Endothelial cell of umbilical vein (primary cell): ENCODE measurements around the gene PEMT. TPM values are rescaled to one million over a fixed set of nuclear protein-coding genes. Genes with fewer than 3 reads are reported as not detected.

ENCODE experiments used
- BruUV-seq: library from RNA; stranded (reverse); fragments of 400-500 nt; replicated peaks from 2 replicates; lab custom pipeline; 2021; lab: Mats Ljungman, UMichigan
- CTCF ChIA-PET: fragments of 300-600, 350-600 bp; sonication (Branson Sonifier 250); formaldehyde crosslinking; loops from one replicate; lab custom pipeline; 2021; ENCODE audit warnings: antibody characterized with exemption, inconsistent platforms; lab: Charles Lee
- POLR2A ChIA-PET: fragments of 300-600, 350-600 bp; sonication (Branson Sonifier 250); formaldehyde crosslinking; loops from one replicate; lab custom pipeline; 2021; ENCODE audit warnings: antibody characterized with exemption, inconsistent platforms; lab: Charles Lee
- DNase-seq: peaks from one replicate; pipeline ENCODE4 v3.0.0-alpha.2; 2011; ENCODE audit warnings: low read depth, low spot score
- FAIRE-seq: peaks from 2 replicates; lab custom pipeline; 2011; peaks lifted over from hg19 to GRCh38; lab: Jason Lieb, UNC
- H2AFZ ChIP-seq: 2 replicates; pipeline ENCODE4 v1.6.0; 2012; ENCODE audit warnings: low read depth, low read length, control low read depth, inconsistent platforms
- H3K27ac ChIP-seq: 2 replicates; pipeline ENCODE4 v1.5.1; 2011; ENCODE audit warnings: low read depth, mild to moderate bottlenecking, control low read depth, low read length, moderate library complexity; ENCODE audit not compliant: insufficient read depth
- H3K27me3 ChIP-seq, 2 experiments: 2 replicates each; pipeline versions ENCODE4 v1.6.0 to v1.6.1; 2011; ENCODE audit warnings: low read length in 2 of 2, mixed read lengths in 1 of 2; ENCODE audit not compliant: control insufficient read depth in 2 of 2, insufficient read depth in 2 of 2
- H3K36me3 ChIP-seq, 2 experiments: 2 replicates in 1 of 2; 3 replicates in 1 of 2; pipeline ENCODE4 v1.5.1; 2011; ENCODE audit warnings: low read length in 2 of 2, mild to moderate bottlenecking in 1 of 2, moderate library complexity in 1 of 2; ENCODE audit not compliant: control insufficient read depth in 2 of 2, insufficient read depth in 2 of 2; ENCODE audit errors: extremely low read depth in 1 of 2
- H3K4me1 ChIP-seq: 3 replicates; pipeline ENCODE4 v1.5.1; 2011; ENCODE audit warnings: mild to moderate bottlenecking, low read length; ENCODE audit not compliant: control insufficient read depth, insufficient read depth; ENCODE audit errors: extremely low read depth
- H3K4me2 ChIP-seq: 2 replicates; pipeline ENCODE4 v1.6.1; 2011; ENCODE audit warnings: low read length, control low read depth, mixed read lengths; ENCODE audit not compliant: insufficient read depth
- H3K4me3 ChIP-seq, 3 experiments: fragments of 200-600 bp in 1 of 3; sonication (generic), shearing (Covaris generic) in 1 of 3; replicated peaks in 1 of 3; 2 replicates each; pipeline ENCODE4 v1.5.1; 2011 to 2016; ENCODE audit warnings: control low read depth in 3 of 3, low read length in 3 of 3, mild to moderate bottlenecking in 2 of 3, inconsistent platforms in 1 of 3, low read depth in 1 of 3, moderate library complexity in 1 of 3; ENCODE audit not compliant: insufficient read depth in 1 of 3
- H3K79me2 ChIP-seq: 2 replicates; pipeline ENCODE4 v1.6.0; 2012; ENCODE audit warnings: low read length, inconsistent platforms; ENCODE audit not compliant: control insufficient read depth, insufficient read depth
- H3K9ac ChIP-seq: replicated peaks from 2 replicates; pipeline ENCODE3; 2011; ENCODE audit warnings: low read length, control low read depth; ENCODE audit not compliant: insufficient read depth; ENCODE audit errors: extremely low read depth
- H3K9me1 ChIP-seq: replicated peaks from 3 replicates; pipeline ENCODE4 v1.6.0; 2011; ENCODE audit warnings: mild to moderate bottlenecking, low read length; ENCODE audit not compliant: control insufficient read depth, insufficient read depth; ENCODE audit errors: extremely low read depth
- H3K9me3 ChIP-seq: replicated peaks from 2 replicates; pipeline ENCODE4 v1.5.1; 2012; ENCODE audit warnings: low read length, inconsistent platforms; ENCODE audit not compliant: control insufficient read depth, insufficient read depth
- H4K20me1 ChIP-seq: replicated peaks from 2 replicates; pipeline ENCODE3; 2011; ENCODE audit warnings: mild to moderate bottlenecking, low read length; ENCODE audit not compliant: control insufficient read depth, insufficient read depth; ENCODE audit errors: extremely low read depth
- CTCF ChIP-seq, 2 donors: IDR thresholded peaks; 1 replicate in 1 of 2; 2 replicates in 1 of 2; pipeline ENCODE4 v1.5.1; 2011; ENCODE audit warnings: low read length in 2 of 2, mild to moderate bottlenecking in 2 of 2, moderate library complexity in 2 of 2, control low read depth in 1 of 2, inconsistent platforms in 1 of 2, low read depth in 1 of 2; ENCODE audit not compliant: insufficient read depth in 1 of 2; ENCODE audit errors: extremely low read depth in 1 of 2
- EZH2 ChIP-seq: IDR thresholded peaks from 2 replicates; pipeline ENCODE4 v1.6.1; 2012; ENCODE audit warnings: borderline replicate concordance, low read depth, mild to moderate bottlenecking, moderate library complexity, low read length, inconsistent platforms; ENCODE audit not compliant: severe bottlenecking
- FOS ChIP-seq: IDR thresholded peaks from 2 replicates; pipeline ENCODE4 v1.6.1; 2011; ENCODE audit warnings: mild to moderate bottlenecking, low read length, moderate library complexity, borderline replicate concordance; ENCODE audit not compliant: insufficient read depth
- GATA2 ChIP-seq: IDR thresholded peaks from 2 replicates; pipeline ENCODE4 v1.7.0; 2011; ENCODE audit warnings: low read depth, mild to moderate bottlenecking, moderate library complexity, mixed read lengths, low read length; ENCODE audit not compliant: insufficient read length, insufficient read depth
- JUN ChIP-seq: IDR thresholded peaks from 2 replicates; pipeline ENCODE4 v1.6.1; 2011; ENCODE audit warnings: borderline replicate concordance, low read depth; ENCODE audit not compliant: insufficient read length, insufficient read depth
- MAX ChIP-seq: IDR thresholded peaks from 2 replicates; pipeline ENCODE4 v1.6.1; 2011; ENCODE audit not compliant: insufficient read depth, insufficient read length
- MYC ChIP-seq: IDR thresholded peaks from one replicate; pipeline ENCODE4 v1.6.1; 2011; ENCODE audit warnings: mild to moderate bottlenecking, low read depth, low read length
- POLR2A ChIP-seq: IDR thresholded peaks from 2 replicates; pipeline ENCODE4 v1.6.1; 2012; ENCODE audit warnings: low read depth, mild to moderate bottlenecking, control low read depth, low read length
- POLR2AphosphoS5 ChIP-seq: IDR thresholded peaks from 2 replicates; pipeline ENCODE4 v1.6.1; 2012; ENCODE audit warnings: low read depth, mild to moderate bottlenecking, control low read depth, low read length, moderate library complexity; ENCODE audit not compliant: insufficient read depth
- dilution Hi-C: fragments of 300-500 bp; cut with MboI; formaldehyde crosslinking; loops from one replicate; pipeline ENCODE4 v1.15.0; 2019; ENCODE audit warnings: low sequenced_read_pairs; ENCODE audit not compliant: extremely low pct_ligation_motif_present
- intact Hi-C: fragments of 100-400 bp; cut with micrococcal nuclease; formaldehyde crosslinking; loops from one replicate; pipeline ENCODE4 v1.10.0; 2022
- polyA plus RNA-seq, 4 experiments: library from polyadenylated mRNA; depleted of rRNA in 3 of 4; stranded (reverse) in 3 of 4; unstranded in 1 of 4; fragments of >200 nt; gene quantifications; 2 replicates each; pipeline versions ENCODE4 v1.2.1 to v1.2.3, GENCODE V29; 2011 to 2012; ENCODE audit warnings: missing spikeins in 1 of 4
- total RNA-seq: library from RNA; stranded (reverse); gene quantifications from 2 replicates; pipeline ENCODE4 v1.2.3, GENCODE V29; 2021

PEMT gene
- total and polyA plus RNA-seq, 2 donors (not counting 3 experiments of a cell fraction or from before 2014, with no cell fraction given), result 35.1 to 58.4 TPM

DNA sequence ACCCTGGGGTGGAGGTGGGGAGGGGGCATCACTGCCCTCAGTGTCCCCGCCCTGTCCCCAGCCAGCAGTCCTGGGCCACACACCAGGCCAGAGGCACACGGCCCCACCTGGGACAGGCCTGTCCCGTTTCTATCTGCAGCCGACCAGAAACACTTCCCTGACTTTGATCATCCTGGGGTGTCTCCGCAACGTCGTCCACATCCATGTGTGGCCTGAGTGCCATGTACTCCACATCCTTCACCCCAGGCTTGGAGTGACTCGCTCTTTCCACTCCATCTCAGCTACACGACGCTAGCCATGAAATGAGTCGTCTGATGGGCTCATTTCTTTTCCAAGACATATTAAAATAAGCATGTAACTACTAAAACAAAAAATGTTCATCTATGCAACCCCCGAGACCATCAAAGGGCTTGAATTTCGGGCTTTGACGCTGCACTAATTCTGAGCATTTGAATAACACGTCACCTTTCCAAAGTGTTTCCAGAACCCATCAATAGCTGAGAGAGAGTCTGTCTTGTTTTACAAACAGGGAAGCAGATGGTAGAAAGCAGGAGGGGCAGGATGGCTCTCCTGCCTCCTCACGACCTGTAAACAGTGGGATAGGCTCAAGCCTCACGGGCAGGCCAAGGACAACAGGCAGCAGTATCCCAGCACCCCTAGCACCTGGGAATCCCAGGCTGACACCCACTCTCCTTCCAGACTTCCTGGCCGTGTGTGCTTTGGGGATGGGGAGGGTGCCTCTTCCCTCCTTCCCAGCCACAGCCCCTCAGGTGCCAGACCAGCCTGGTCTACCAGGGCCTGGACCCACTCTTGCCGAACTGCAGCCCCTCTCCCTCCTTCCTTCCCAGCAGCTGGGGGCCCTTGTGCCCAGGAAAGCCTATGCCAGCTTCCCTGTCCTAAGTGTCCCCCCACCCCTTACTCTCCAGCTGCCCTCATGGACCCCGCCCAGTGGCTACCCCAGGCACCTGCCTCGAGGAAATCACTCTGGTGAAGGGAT, 75.3 kb downstream of the PEMT start:
- CTCF ChIA-PET, result interaction anchor here (0.8 to 1.9 kb wide), 6 partner anchors 9 to 98 kb away, joined by 3 to 11 read pairs (median 3); partner anchors contain the start of gene RASD1
- no peak overlapping the region for H3K4me3 ChIP-seq
- POLR2A ChIA-PET, result no interaction called here
- TF ChIP-seq GATA2 (no peak), JUN (no peak), MAX (no peak), POLR2AphosphoS5 (no peak), EZH2 (no peak), POLR2A (no peak), CTCF (IDR thresholded peaks at IDR 0.05; ENCODE audit: extremely low read depth in 1 of 2, insufficient read depth in 1 of 2, low read depth in 1 of 2, low read length in 2 of 2) (no peak), MYC (no peak), FOS (no peak)
- dilution Hi-C loops (no loop called here), intact Hi-C loops (no loop called here)
- DNase-seq (no peak), FAIRE-seq (no peak)
- H3K9ac ChIP-seq, result no peak overlapping the region
- H3K4me1 ChIP-seq, result no peaks in the 10 kb centered on the region
- no peaks in the 10 kb centered on the region for H3K9me3 ChIP-seq
- H3K79me2 ChIP-seq, result no peaks in the 10 kb centered on the region
- no peak overlapping the region for H2AFZ ChIP-seq
- H3K4me2 ChIP-seq, result no peak overlapping the region
- no peaks in the 10 kb centered on the region for H3K36me3 ChIP-seq
- H3K9me1 ChIP-seq, result no peaks in the 10 kb centered on the region
- no TSS peak for BruUV-seq
- H3K27me3 ChIP-seq, result no peaks in the 10 kb centered on the region
- no peak overlapping the region for H3K27ac ChIP-seq
- H4K20me1 ChIP-seq, result no peaks in the 10 kb centered on the region
